ENCODE data around the gene SEMA5A. TPM values are rescaled to one million over a fixed set of nuclear protein-coding genes. Genes with fewer than 3 reads are reported as not detected.

The SEMA5A gene
- total RNA-seq, 2 experiments from 2014 or later = 1.1 to 1.7 TPM

- no peak overlapping the region for H3K4me3 Mint-ChIP-seq
- DNase-seq = no peak
- no peaks in the 10 kb centered on the region for H3K36me3 Mint-ChIP-seq (ENCODE audit: low read depth)
- H3K4me1 Mint-ChIP-seq = no peaks in the 10 kb centered on the region
- POLR2A ChIA-PET = no interaction called here
- no peak overlapping the region for H3K27ac Mint-ChIP-seq
- H3K27me3 Mint-ChIP-seq = no peaks in the 10 kb centered on the region
- CTCF ChIA-PET = no interaction called here
- no peaks in the 10 kb centered on the region for H3K9me3 Mint-ChIP-seq
Observed at GRCh38 chr5:9166202-9167112, 379.4 kb downstream of the SEMA5A start.

GRCh38 chr5:9165546-9165945, 380.3 kb downstream of the SEMA5A start:
- no peak for DNase-seq
- ChIA-PET CTCF (no interaction called here), POLR2A (no interaction called here)
- Mint-ChIP-seq H3K27ac (no peak overlapping the region), H3K4me3 (no peak overlapping the region), H3K27me3 (no peaks in the 10 kb centered on the region), H3K9me3 (no peaks in the 10 kb centered on the region), H3K36me3 (ENCODE audit: low read depth) (no peaks in the 10 kb centered on the region), H3K4me1 (no peaks in the 10 kb centered on the region)

GRCh38 chr5:9160747-9161146, 385.1 kb downstream of the SEMA5A start:
- H3K4me1 Mint-ChIP-seq = no peaks in the 10 kb centered on the region
- no peaks in the 10 kb centered on the region for H3K36me3 Mint-ChIP-seq (ENCODE audit: low read depth)
- H3K27me3 Mint-ChIP-seq = no peaks in the 10 kb centered on the region
- H3K27ac Mint-ChIP-seq = no peak overlapping the region
- no peak overlapping the region for H3K4me3 Mint-ChIP-seq
- DNase-seq = no peak
- CTCF ChIA-PET = no interaction called here
- no peaks in the 10 kb centered on the region for H3K9me3 Mint-ChIP-seq
- POLR2A ChIA-PET = no interaction called here

- Mint-ChIP-seq H3K27me3 (no peaks in the 10 kb centered on the region), H3K36me3 (ENCODE audit: low read depth) (no peaks in the 10 kb centered on the region), H3K9me3 (no peaks in the 10 kb centered on the region), H3K27ac (no peak overlapping the region), H3K4me3 (no peak overlapping the region), H3K4me1 (no peaks in the 10 kb centered on the region)
- ChIA-PET POLR2A (no interaction called here), CTCF (no interaction called here)
- no peak for DNase-seq
Observed at GRCh38 chr5:9157811-9158210, 388.1 kb downstream of the SEMA5A start.

- ChIA-PET POLR2A (no interaction called here), CTCF (no interaction called here)
- no peaks in the 10 kb centered on the region for H3K9me3 Mint-ChIP-seq
- no peak for DNase-seq
- H3K4me3 Mint-ChIP-seq = no peak overlapping the region
- no peaks in the 10 kb centered on the region for H3K27me3 Mint-ChIP-seq
- H3K4me1 Mint-ChIP-seq = no peaks in the 10 kb centered on the region
- no peak overlapping the region for H3K27ac Mint-ChIP-seq
- no peaks in the 10 kb centered on the region for H3K36me3 Mint-ChIP-seq (ENCODE audit: low read depth)
Observed at GRCh38 chr5:9157020-9157419, 388.9 kb downstream of the SEMA5A start.

GRCh38 chr5:9156282-9156681, 389.6 kb downstream of the SEMA5A start:
- H3K27me3 Mint-ChIP-seq = no peaks in the 10 kb centered on the region
- no peaks in the 10 kb centered on the region for H3K36me3 Mint-ChIP-seq (ENCODE audit: low read depth)
- DNase-seq = no peak
- no peaks in the 10 kb centered on the region for H3K9me3 Mint-ChIP-seq
- no peak overlapping the region for H3K27ac Mint-ChIP-seq
- ChIA-PET CTCF (no interaction called here), POLR2A (no interaction called here)
- H3K4me3 Mint-ChIP-seq = no peak overlapping the region
- no peaks in the 10 kb centered on the region for H3K4me1 Mint-ChIP-seq

- Mint-ChIP-seq H3K9me3 (no peaks in the 10 kb centered on the region), H3K36me3 (ENCODE audit: low read depth) (no peaks in the 10 kb centered on the region), H3K4me3 (no peak overlapping the region), H3K4me1 (no peaks in the 10 kb centered on the region), H3K27ac (no peak overlapping the region), H3K27me3 (no peaks in the 10 kb centered on the region)
- ChIA-PET POLR2A (no interaction called here), CTCF (no interaction called here)
- no peak for DNase-seq
Observed at GRCh38 chr5:9151684-9152427, 394.0 kb downstream of the SEMA5A start.

GRCh38 chr5:9149988-9150387, 395.9 kb downstream of the SEMA5A start:
- CTCF ChIA-PET = no interaction called here
- Mint-ChIP-seq H3K9me3 (no peaks in the 10 kb centered on the region), H3K36me3 (ENCODE audit: low read depth) (no peaks in the 10 kb centered on the region), H3K27ac (no peak overlapping the region), H3K4me1 (no peaks in the 10 kb centered on the region), H3K4me3 (no peak overlapping the region), H3K27me3 (no peaks in the 10 kb centered on the region)
- POLR2A ChIA-PET = no interaction called here
- DNase-seq = no peak

GRCh38 chr5:9148242-9148641, 397.6 kb downstream of the SEMA5A start:
- Mint-ChIP-seq H3K4me1 (no peaks in the 10 kb centered on the region), H3K27ac (no peak overlapping the region), H3K9me3 (no peaks in the 10 kb centered on the region), H3K4me3 (no peak overlapping the region), H3K36me3 (ENCODE audit: low read depth) (no peaks in the 10 kb centered on the region), H3K27me3 (no peaks in the 10 kb centered on the region)
- no peak for DNase-seq
- CTCF ChIA-PET = no interaction called here
- POLR2A ChIA-PET = no interaction called here

GRCh38 chr5:9140711-9141110, 405.2 kb downstream of the SEMA5A start:
- Mint-ChIP-seq H3K27me3 (no peaks in the 10 kb centered on the region), H3K9me3 (peaks cover 2% of the 10 kb centered on the region), H3K36me3 (ENCODE audit: low read depth) (no peaks in the 10 kb centered on the region), H3K4me1 (no peaks in the 10 kb centered on the region), H3K4me3 (no peak overlapping the region), H3K27ac (no peak overlapping the region)
- ChIA-PET POLR2A (no interaction called here), CTCF (no interaction called here)
- DNase-seq = no peak

GRCh38 chr5:9140202-9140601, 405.7 kb downstream of the SEMA5A start:
- Mint-ChIP-seq H3K9me3 (peaks cover 4% of the 10 kb centered on the region), H3K4me1 (no peaks in the 10 kb centered on the region), H3K4me3 (no peak overlapping the region), H3K27ac (no peak overlapping the region), H3K27me3 (no peaks in the 10 kb centered on the region), H3K36me3 (ENCODE audit: low read depth) (no peaks in the 10 kb centered on the region)
- ChIA-PET POLR2A (no interaction called here), CTCF (no interaction called here)
- DNase-seq = no peak

GRCh38 chr5:9139344-9139743, 406.5 kb downstream of the SEMA5A start:
- H3K36me3 Mint-ChIP-seq (ENCODE audit: low read depth) = no peaks in the 10 kb centered on the region
- no peaks in the 10 kb centered on the region for H3K27me3 Mint-ChIP-seq
- no peak for DNase-seq
- no peak overlapping the region for H3K4me3 Mint-ChIP-seq
- POLR2A ChIA-PET = no interaction called here
- CTCF ChIA-PET = no interaction called here
- H3K4me1 Mint-ChIP-seq = no peaks in the 10 kb centered on the region
- no peak overlapping the region for H3K27ac Mint-ChIP-seq
- H3K9me3 Mint-ChIP-seq = peaks cover 7% of the 10 kb centered on the region

- ChIA-PET POLR2A (no interaction called here), CTCF (no interaction called here)
- H3K27ac Mint-ChIP-seq = no peak overlapping the region
- no peaks in the 10 kb centered on the region for H3K4me1 Mint-ChIP-seq
- peaks cover 11% of the 10 kb centered on the region for H3K9me3 Mint-ChIP-seq
- DNase-seq = no peak
- H3K27me3 Mint-ChIP-seq = no peaks in the 10 kb centered on the region
- no peak overlapping the region for H3K4me3 Mint-ChIP-seq
- H3K36me3 Mint-ChIP-seq (ENCODE audit: low read depth) = no peaks in the 10 kb centered on the region
Observed at GRCh38 chr5:9128136-9128535, 417.7 kb downstream of the SEMA5A start.

GRCh38 chr5:9126490-9126889, 419.4 kb downstream of the SEMA5A start:
- no peak overlapping the region for H3K4me3 Mint-ChIP-seq
- ChIA-PET CTCF (no interaction called here), POLR2A (no interaction called here)
- no peak overlapping the region for H3K27ac Mint-ChIP-seq
- DNase-seq = no peak
- H3K27me3 Mint-ChIP-seq = no peaks in the 10 kb centered on the region
- peaks cover 11% of the 10 kb centered on the region for H3K9me3 Mint-ChIP-seq
- no peaks in the 10 kb centered on the region for H3K36me3 Mint-ChIP-seq (ENCODE audit: low read depth)
- H3K4me1 Mint-ChIP-seq = no peaks in the 10 kb centered on the region

Measured in activated CD4-positive, alpha-beta memory T cell treated with anti-CD3 and anti-CD28 coated beads, Interleukin-2, amount 10 ng/mL, durations not matched to agents 7 days and 5 days (primary cell).